ENCODE data around the gene SRGAP2C.
"Not testable (repeated sequence)": the region's sequence is repeated elsewhere in the genome, so short reads cannot be mapped to it uniquely, and the experiment has no call there.

GRCh38 chr1:121262163-121262562 is 77.4 kb downstream of the SRGAP2C start:
- not testable (repeated sequence) for TF ChIP-seq CTCF (optimal IDR thresholded peaks at IDR 0.05 in 1 of 3, IDR thresholded peaks at IDR 0.05 in 1 of 3, conservative IDR thresholded peaks at IDR 0.05 in 1 of 3; ENCODE audit: extremely low read depth in 1 of 3, insufficient read depth in 2 of 3, low read length in 3 of 3); EZH2 (IDR thresholded peaks at IDR 0.05; ENCODE audit: low read length)
